Cardiac muscle cell (in vitro differentiated cells and primary cell): ENCODE measurements around the gene USP16. TPM values are rescaled to one million over a fixed set of nuclear protein-coding genes. Genes with fewer than 3 reads are reported as not detected.

ENCODE experiments used
- DNase-seq, 2 donors: peaks; one replicate each; pipeline versions ENCODE4 v3.0.0 to v3.0.0-alpha.2; 2010 to 2017; ENCODE audit warnings: low read depth in 1 of 2, low spot score in 1 of 2
- H3K27ac ChIP-seq: fragments of 200-600 bp; sonication (generic); 2 replicates; pipeline ENCODE4 v1.5.1; 2016
- H3K27me3 ChIP-seq: fragments of 200-600 bp; sonication (generic); 2 replicates; pipeline ENCODE4 v1.6.0; 2016; ENCODE audit warnings: control low read depth
- H3K36me3 ChIP-seq: fragments of 200-600 bp; sonication (generic); 2 replicates; pipeline ENCODE4 v1.5.1; 2016; ENCODE audit warnings: control low read depth
- H3K4me1 ChIP-seq: fragments of 200-600 bp; sonication (generic); 2 replicates; pipeline ENCODE4 v1.8.1; 2017; ENCODE audit warnings: low read depth, mild to moderate bottlenecking, mixed run types
- H3K4me3 ChIP-seq: fragments of 200-600 bp; sonication (generic); 2 replicates; pipeline ENCODE4 v1.5.1; 2016; ENCODE audit warnings: mild to moderate bottlenecking
- H3K9me3 ChIP-seq: fragments of 200-600 bp; sonication (generic); 2 replicates; pipeline ENCODE4 v1.5.1; 2017; ENCODE audit warnings: low read depth, mild to moderate bottlenecking, control low read depth
- polyA plus RNA-seq: library from polyadenylated mRNA; unstranded; fragments of >200 nt; fragmentation: Nextera tagmentation; extraction: Ambion mirVana; gene quantifications from 2 replicates; pipeline ENCODE4 v1.2.1, GENCODE V29; 2016
- total RNA-seq: library from RNA; depleted of rRNA; stranded (reverse); fragments of >200 nt; gene quantifications from 2 replicates; pipeline ENCODE4 v1.2.3, GENCODE V29; 2016
- TF ChIP-seq, protein P1 (sequence below): IDR thresholded peaks from 2 replicates; pipeline ENCODE4 v1.5.1; 2012; ENCODE audit warnings: low read depth, mild to moderate bottlenecking, low read length

The USP16 gene
- total and polyA plus RNA-seq, 2 experiments from 2014 or later, result 11.5 to 28.1 TPM

DNA sequence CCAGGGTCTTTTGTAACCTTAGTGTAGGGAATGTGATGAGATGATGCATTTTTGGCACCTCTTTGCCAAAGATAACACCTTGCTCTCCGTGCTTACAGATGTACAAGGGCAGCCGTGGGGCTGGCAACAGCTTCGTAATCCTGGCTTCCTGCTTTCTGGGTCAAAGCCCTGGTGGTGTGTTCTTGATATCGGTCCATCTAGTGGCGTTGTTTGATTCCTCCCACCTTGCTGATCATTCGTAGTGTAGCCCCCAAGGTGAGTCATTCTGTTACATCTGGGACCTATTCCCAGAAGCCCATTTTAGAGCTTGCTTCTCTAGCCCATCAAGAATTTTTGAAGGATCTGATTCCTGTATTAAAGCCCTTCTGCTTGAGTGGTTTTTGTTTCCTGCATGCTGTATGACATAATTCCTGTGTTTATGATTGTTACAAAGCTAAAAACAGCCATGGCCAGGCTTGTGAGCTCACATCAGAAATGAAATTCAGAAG, 56.0 kb downstream of the USP16 start:
- H3K4me1 ChIP-seq, result no peaks in the 10 kb centered on the region
- H3K36me3 ChIP-seq, result no peaks in the 10 kb centered on the region
- DNase-seq, result no peak
- H3K9me3 ChIP-seq, result no peaks in the 10 kb centered on the region
- H3K27ac ChIP-seq, result no peak overlapping the region
- TF ChIP-seq, protein P1, sequence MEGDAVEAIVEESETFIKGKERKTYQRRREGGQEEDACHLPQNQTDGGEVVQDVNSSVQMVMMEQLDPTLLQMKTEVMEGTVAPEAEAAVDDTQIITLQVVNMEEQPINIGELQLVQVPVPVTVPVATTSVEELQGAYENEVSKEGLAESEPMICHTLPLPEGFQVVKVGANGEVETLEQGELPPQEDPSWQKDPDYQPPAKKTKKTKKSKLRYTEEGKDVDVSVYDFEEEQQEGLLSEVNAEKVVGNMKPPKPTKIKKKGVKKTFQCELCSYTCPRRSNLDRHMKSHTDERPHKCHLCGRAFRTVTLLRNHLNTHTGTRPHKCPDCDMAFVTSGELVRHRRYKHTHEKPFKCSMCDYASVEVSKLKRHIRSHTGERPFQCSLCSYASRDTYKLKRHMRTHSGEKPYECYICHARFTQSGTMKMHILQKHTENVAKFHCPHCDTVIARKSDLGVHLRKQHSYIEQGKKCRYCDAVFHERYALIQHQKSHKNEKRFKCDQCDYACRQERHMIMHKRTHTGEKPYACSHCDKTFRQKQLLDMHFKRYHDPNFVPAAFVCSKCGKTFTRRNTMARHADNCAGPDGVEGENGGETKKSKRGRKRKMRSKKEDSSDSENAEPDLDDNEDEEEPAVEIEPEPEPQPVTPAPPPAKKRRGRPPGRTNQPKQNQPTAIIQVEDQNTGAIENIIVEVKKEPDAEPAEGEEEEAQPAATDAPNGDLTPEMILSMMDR, result no peak
- no peak overlapping the region for H3K4me3 ChIP-seq
- no peaks in the 10 kb centered on the region for H3K27me3 ChIP-seq

DNA sequence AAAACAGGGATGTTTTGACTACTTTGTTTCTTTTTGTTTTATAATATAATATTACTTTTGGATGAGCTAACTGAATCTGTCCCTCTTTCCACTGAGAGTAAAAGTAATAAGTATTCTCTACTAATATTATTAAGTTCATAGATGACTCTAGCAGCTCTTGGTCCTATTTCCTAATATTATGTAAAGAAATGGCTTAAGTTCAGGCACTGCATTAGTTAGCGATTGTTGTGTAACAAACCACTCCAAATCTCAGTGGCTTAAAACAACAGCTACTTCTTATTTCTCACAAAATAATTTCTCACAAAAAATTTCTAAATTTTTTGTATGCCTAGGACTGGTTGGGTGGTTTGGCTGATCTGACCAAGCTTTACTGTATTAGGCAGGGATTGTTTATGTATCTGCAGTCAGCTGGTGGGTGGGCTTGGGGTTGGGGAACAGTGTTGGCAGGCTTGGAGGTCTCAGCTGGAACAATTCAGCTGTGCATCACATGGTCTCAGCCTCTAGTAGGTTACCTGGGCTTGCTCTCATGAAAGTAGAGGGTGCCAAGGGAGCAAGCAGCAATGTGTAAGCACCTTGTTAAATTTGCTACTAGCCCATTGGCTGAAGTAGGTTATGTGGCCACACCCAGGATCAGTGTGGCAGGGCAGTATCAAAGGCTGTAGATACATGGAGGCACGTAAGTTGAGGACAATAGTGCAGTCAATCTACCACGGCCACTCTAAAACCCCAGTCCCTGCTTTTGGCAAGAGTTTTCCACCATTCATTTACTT, 57.8 kb downstream of the USP16 start:
- TF ChIP-seq, protein P1, result no peak
- DNase-seq, result no peak

DNA sequence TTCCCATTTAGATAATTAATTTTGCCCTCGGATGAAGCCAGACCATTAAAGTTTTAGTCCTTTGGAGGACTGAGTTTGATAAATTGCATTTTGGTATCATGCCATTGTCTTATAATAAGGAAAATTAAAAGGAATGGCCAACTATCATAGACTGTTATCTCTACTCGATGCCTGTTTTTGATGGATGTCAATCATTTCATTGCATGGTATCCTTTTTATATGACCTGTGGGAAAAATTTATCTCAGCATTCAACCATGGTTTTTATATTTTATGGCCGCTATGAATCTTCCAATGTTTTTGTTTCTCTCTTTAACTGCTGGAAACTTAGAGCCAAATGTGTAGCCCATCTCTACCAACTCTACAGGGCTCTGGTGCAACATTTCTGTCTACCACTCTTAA, 58.8 kb downstream of the USP16 start:
- TF ChIP-seq, protein P1, result no peak
- no peaks in the 10 kb centered on the region for H3K27me3 ChIP-seq
- no peak overlapping the region for H3K27ac ChIP-seq
- no peak overlapping the region for H3K4me3 ChIP-seq
- H3K9me3 ChIP-seq, result no peaks in the 10 kb centered on the region
- DNase-seq, result no peak
- H3K4me1 ChIP-seq, result no peaks in the 10 kb centered on the region
- H3K36me3 ChIP-seq, result no peaks in the 10 kb centered on the region

More for the DNA sequence above, 57.8 kb downstream of the USP16 start:
- H3K9me3 ChIP-seq, result no peaks in the 10 kb centered on the region
- H3K27me3 ChIP-seq, result no peaks in the 10 kb centered on the region
- H3K4me3 ChIP-seq, result no peak overlapping the region
- H3K36me3 ChIP-seq, result no peaks in the 10 kb centered on the region
- no peak overlapping the region for H3K27ac ChIP-seq
- H3K4me1 ChIP-seq, result no peaks in the 10 kb centered on the region

DNA sequence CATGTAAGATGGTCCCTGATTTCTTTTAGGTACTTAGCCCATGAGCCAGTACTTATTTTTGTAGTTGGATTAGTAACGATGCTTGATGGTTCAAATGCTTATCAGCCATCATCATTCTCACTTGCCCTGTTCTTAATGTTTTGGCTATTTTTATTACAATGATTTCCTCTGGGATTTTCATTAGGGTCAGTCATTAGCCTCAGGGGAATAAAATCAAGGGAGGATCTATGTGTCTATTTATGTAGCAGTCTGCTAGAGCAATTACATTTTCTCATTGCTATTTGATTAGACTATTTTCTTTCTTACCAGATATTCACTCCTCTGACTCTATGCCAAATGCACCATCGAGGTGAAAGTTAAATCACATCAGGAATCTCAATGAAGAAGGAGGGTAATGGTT, 59.9 kb downstream of the USP16 start:
- H3K36me3 ChIP-seq, result no peaks in the 10 kb centered on the region
- DNase-seq, result no peak
- H3K4me3 ChIP-seq, result no peak overlapping the region
- H3K27me3 ChIP-seq, result no peaks in the 10 kb centered on the region
- H3K4me1 ChIP-seq, result no peaks in the 10 kb centered on the region
- TF ChIP-seq, protein P1, result no peak
- no peak overlapping the region for H3K27ac ChIP-seq
- H3K9me3 ChIP-seq, result no peaks in the 10 kb centered on the region

DNA sequence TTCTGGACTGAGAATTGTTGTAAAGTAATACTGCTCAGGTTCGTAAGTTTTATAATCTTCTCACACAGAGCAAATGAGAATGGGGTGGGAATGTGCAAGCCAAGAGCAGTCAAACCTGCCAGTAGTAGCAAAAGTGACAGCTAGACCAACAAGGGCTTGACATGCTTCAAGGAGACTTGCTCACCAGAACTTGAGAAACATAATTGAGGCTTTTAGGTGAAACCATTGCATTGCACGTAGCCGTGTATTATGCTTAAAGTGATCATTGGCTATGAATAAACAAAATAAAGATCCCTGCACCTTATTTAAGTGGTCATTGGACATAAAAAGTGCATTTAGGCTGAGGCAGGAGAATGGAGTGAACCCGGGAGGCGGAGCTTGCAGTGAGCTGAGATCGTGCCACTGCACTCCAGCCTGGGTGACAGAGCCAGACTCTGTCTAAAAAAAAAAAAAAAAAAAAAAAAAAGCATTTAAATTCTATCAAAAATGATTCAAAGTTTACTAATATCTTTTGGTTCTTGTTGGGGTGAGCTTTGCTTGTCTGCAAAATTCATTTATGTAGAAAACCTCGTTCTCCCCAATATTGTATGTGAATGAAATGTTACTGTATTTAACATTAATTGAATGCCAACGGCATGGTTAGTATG, 60.8 kb downstream of the USP16 start:
- Histone ChIP-seq H3K27me3 (no peaks in the 10 kb centered on the region), H3K4me1 (no peaks in the 10 kb centered on the region), H3K27ac (no peak overlapping the region), H3K36me3 (no peaks in the 10 kb centered on the region), H3K4me3 (no peak overlapping the region), H3K9me3 (no peaks in the 10 kb centered on the region)
- TF ChIP-seq, protein P1, result no peak
- DNase-seq, result no peak
